B cell (primary cell): ENCODE data around the gene NUP210. TPM values are rescaled to one million over a fixed set of nuclear protein-coding genes. Genes with fewer than 3 reads are reported as not detected.

Source experiments
- ATAC-seq: fragments of 200-7000 bp; cut with Tn5 transposase; one replicate; pipeline ENCODE4 v1.10.0; 2021; ENCODE audit warnings: low read depth, mild to moderate bottlenecking, moderate number of reproducible peaks, moderate library complexity
- CTCF ChIA-PET: fragments of 350-600 bp; sonication (Branson Sonifier 250); formaldehyde crosslinking; loops from one replicate; lab custom pipeline; 2021; ENCODE audit warnings: antibody characterized with exemption, inconsistent platforms; lab: Charles Lee
- POLR2A ChIA-PET: fragments of 350-600 bp; sonication (Branson Sonifier 250); formaldehyde crosslinking; loops from one replicate; lab custom pipeline; 2021; ENCODE audit warnings: antibody characterized with exemption; lab: Charles Lee
- DNase-seq: peaks from one replicate; pipeline ENCODE4 v3.0.0; 2013
- H2AFZ ChIP-seq: 2 replicates; pipeline ENCODE4 v1.6.1; 2012; ENCODE audit warnings: mild to moderate bottlenecking, low read depth, low read length; ENCODE audit not compliant: insufficient read depth, poor library complexity, severe bottlenecking
- H3K27ac ChIP-seq, 2 donors: 1 replicate in 1 of 2; 2 replicates in 1 of 2; pipeline ENCODE4 v1.5.1; 2012 to 2013; ENCODE audit warnings: low read length in 2 of 2, mild to moderate bottlenecking in 2 of 2, moderate library complexity in 1 of 2
- H3K27me3 ChIP-seq, 4 experiments: fragments of 200-600 bp in 1 of 4; sonication (generic) in 1 of 4; replicated peaks in 1 of 4; 1 replicate in 2 of 4; 2 replicates in 2 of 4; pipeline versions ENCODE4 v1.6.1 to v1.7.0; 2013 to 2016; ENCODE audit warnings: low read length in 3 of 4, mild to moderate bottlenecking in 2 of 4, mixed read lengths in 1 of 4, moderate library complexity in 1 of 4; ENCODE audit not compliant: insufficient read depth in 4 of 4, control insufficient read depth in 3 of 4; ENCODE audit errors: control extremely low read depth in 1 of 4
- H3K36me3 ChIP-seq, 2 experiments: replicated peaks in 1 of 2; 1 replicate in 1 of 2; 2 replicates in 1 of 2; pipeline versions ENCODE4 v1.6.1 to v1.7.1; 2013; ENCODE audit warnings: low read length in 1 of 2; ENCODE audit not compliant: insufficient read depth in 2 of 2, control insufficient read depth in 1 of 2; ENCODE audit errors: control extremely low read depth in 1 of 2, extremely low read depth in 1 of 2
- H3K4me1 ChIP-seq, 2 donors: fragments of 200-600 bp in 1 of 2; sonication (generic) in 1 of 2; 1 replicate in 1 of 2; 2 replicates in 1 of 2; pipeline versions ENCODE4 v1.5.1 to v1.6.1; 2013 to 2017; ENCODE audit warnings: low read length in 2 of 2; ENCODE audit not compliant: control insufficient read depth in 2 of 2, insufficient read depth in 2 of 2
- H3K4me2 ChIP-seq: replicated peaks from 2 replicates; pipeline ENCODE3; 2012; ENCODE audit warnings: mild to moderate bottlenecking, low read depth, low read length; ENCODE audit not compliant: poor library complexity, severe bottlenecking
- H3K4me3 ChIP-seq, 5 experiments: fragments of 200-600 bp in 1 of 5; sonication (generic) in 1 of 5; 1 replicate in 3 of 5; 2 replicates in 2 of 5; pipeline versions ENCODE4 v1.5.1 to v1.7.0; 2011 to 2016; ENCODE audit warnings: low read length in 4 of 5, mild to moderate bottlenecking in 4 of 5, low read depth in 2 of 5, control low read depth in 1 of 5, moderate library complexity in 1 of 5; ENCODE audit not compliant: insufficient read depth in 1 of 5; ENCODE audit errors: control extremely low read depth in 1 of 5, extremely low read depth in 1 of 5
- H3K79me2 ChIP-seq: fragments of 200-600 bp; sonication (generic); one replicate; pipeline ENCODE4 v1.6.0; 2016; ENCODE audit warnings: low read length; ENCODE audit not compliant: control insufficient read depth, insufficient read depth
- H3K9ac ChIP-seq: fragments of 200-600 bp; sonication (generic); 2 replicates; pipeline ENCODE4 v1.6.1; 2017; ENCODE audit warnings: mild to moderate bottlenecking, low read length, moderate library complexity
- H3K9me3 ChIP-seq, 3 donors: one replicate each; pipeline versions ENCODE4 v1.6.1 to v1.7.1; 2013; ENCODE audit warnings: low read length in 2 of 3; ENCODE audit not compliant: control insufficient read depth in 2 of 3, insufficient read depth in 1 of 3; ENCODE audit errors: control extremely low read depth in 1 of 3
- H4K20me1 ChIP-seq: 2 replicates; pipeline ENCODE4 v1.6.0; 2012; ENCODE audit warnings: mild to moderate bottlenecking, low read length; ENCODE audit not compliant: insufficient read depth, control insufficient read depth, poor library complexity, severe bottlenecking
- H3K27ac Mint-ChIP-seq: one replicate; pipeline ENCODE4 v1.8.0; 2021; ENCODE audit warnings: mixed read lengths
- H3K27me3 Mint-ChIP-seq: one replicate; pipeline ENCODE4 v1.8.0; 2021; ENCODE audit warnings: mixed read lengths
- H3K4me1 Mint-ChIP-seq: one replicate; pipeline ENCODE4 v1.8.0; 2021; ENCODE audit warnings: mixed read lengths
- H3K4me3 Mint-ChIP-seq: one replicate; pipeline ENCODE4 v1.8.0; 2021; ENCODE audit warnings: mixed read lengths
- H3K9me3 Mint-ChIP-seq: one replicate; pipeline ENCODE4 v1.8.0; 2022; ENCODE audit warnings: mixed read lengths; ENCODE audit not compliant: insufficient read depth
- EZH2 ChIP-seq: IDR thresholded peaks from 2 replicates; pipeline ENCODE4 v1.6.1; 2012; ENCODE audit warnings: borderline replicate concordance, low read depth, mild to moderate bottlenecking, moderate library complexity, low read length; ENCODE audit not compliant: insufficient read depth, poor library complexity, severe bottlenecking
- WGBS: methylation state at CpG from one replicate; pipeline ENCODE4 v1.1.5; 2013; ENCODE audit warnings: missing lambda C conversion rate; ENCODE audit not compliant: insufficient coverage; 5-methylcytosine and 5-hydroxymethylcytosine counted together
- intact Hi-C: fragments of 100-400 bp; cut with micrococcal nuclease; formaldehyde crosslinking; loops from one replicate; pipeline ENCODE4 v1.10.0; 2022
- polyA plus RNA-seq: library from polyadenylated mRNA; depleted of rRNA; stranded (reverse); fragments of >200 nt; gene quantifications from 2 replicates; pipeline ENCODE4 v1.2.3, GENCODE V29; 2012
- total RNA-seq, 2 donors: library from RNA; stranded (reverse); fragments of 120-200 nt in 1 of 2; gene quantifications; 1 replicate in 1 of 2; 2 replicates in 1 of 2; pipeline versions ENCODE4 v1.2.3 to v1.2.4, GENCODE V29; 2013 to 2022
- TF ChIP-seq, protein P1 (sequence below): fragments of 200-600 bp; IDR thresholded peaks from one replicate; pipeline ENCODE4 v1.8.0; 2022; ENCODE audit warnings: antibody characterized with exemption, mild to moderate bottlenecking

The NUP210 gene
- total and polyA plus RNA-seq, 2 donors (not counting 1 experiment from before 2014, with no cell fraction given), result 114 to 159 TPM

DNA sequence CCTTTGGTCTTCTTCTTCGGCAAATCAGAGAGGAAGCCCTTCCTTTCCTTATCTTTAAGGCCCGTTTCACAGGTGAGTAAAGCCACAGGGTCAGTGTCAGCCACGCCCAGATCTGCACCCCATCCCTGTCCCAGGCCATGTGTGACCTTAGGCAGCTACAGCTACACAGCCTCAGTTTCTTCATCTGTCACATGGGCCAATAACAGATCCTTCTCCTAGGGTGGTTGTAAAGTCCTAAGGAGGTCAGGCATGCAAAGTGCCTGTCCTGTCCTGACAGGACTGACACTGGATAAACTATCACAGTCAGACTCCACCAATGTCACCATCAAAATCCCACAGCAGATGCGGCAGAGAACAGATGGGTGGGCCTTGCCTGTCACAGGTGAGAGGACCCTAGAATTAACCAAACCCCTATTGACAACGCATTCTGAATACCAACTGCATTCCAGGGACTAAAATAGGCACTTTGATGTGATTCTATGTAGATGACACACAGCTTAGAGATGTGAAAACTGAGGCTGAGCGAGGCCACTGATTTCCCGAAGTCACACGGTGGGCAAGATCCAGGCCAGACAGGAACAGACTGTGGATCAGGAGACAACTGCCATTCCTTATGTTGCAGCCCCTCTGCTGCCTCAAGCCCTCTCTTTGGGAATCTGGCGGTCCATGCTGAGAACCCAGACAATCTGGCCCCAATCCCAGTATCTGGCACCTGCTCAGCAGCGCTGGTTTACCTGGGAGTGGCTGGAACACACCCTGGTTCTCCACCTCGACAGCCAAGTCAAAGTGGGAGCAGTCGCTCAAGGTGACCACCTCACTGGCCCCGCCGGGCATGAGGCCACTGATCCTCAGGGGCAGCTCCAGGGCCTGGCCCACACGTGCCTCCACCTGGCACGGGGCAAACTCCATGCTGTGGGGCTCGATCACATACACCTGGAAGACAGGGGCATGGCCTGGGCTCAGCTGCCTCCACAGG is 48.7 kb downstream of the NUP210 start:
- POLR2A ChIA-PET, result no interaction called here
- Histone ChIP-seq H3K9ac (no peak overlapping the region), H3K79me2 (peaks cover 17% of the 10 kb centered on the region), H2AFZ (no peak overlapping the region), H3K4me1 (no peaks in the 10 kb centered on the region), H3K27ac (no peak overlapping the region), H3K4me2 (no peak overlapping the region), H3K4me3 (no peak overlapping the region), H3K9me3 (no peaks in the 10 kb centered on the region), H3K27me3 (no peaks in the 10 kb centered on the region), H4K20me1 (peaks cover 18% of the 10 kb centered on the region), H3K36me3 (peaks cover 0 to 81% of the 10 kb centered on the region in 2 experiments)
- no peak for ATAC-seq
- H3K27me3 Mint-ChIP-seq, result no peaks in the 10 kb centered on the region
- TF ChIP-seq, protein P1, sequence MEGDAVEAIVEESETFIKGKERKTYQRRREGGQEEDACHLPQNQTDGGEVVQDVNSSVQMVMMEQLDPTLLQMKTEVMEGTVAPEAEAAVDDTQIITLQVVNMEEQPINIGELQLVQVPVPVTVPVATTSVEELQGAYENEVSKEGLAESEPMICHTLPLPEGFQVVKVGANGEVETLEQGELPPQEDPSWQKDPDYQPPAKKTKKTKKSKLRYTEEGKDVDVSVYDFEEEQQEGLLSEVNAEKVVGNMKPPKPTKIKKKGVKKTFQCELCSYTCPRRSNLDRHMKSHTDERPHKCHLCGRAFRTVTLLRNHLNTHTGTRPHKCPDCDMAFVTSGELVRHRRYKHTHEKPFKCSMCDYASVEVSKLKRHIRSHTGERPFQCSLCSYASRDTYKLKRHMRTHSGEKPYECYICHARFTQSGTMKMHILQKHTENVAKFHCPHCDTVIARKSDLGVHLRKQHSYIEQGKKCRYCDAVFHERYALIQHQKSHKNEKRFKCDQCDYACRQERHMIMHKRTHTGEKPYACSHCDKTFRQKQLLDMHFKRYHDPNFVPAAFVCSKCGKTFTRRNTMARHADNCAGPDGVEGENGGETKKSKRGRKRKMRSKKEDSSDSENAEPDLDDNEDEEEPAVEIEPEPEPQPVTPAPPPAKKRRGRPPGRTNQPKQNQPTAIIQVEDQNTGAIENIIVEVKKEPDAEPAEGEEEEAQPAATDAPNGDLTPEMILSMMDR, result no peak
- no peak for TF ChIP-seq EZH2
- CTCF ChIA-PET, result interaction anchor here (1.0 to 1.7 kb wide), 2 partner anchors 81 to 279 kb away, joined by 3 to 6 read pairs; no protein-coding TSS in a partner anchor
- no peak overlapping the region for H3K27ac Mint-ChIP-seq
- DNase-seq, result no peak
- intact Hi-C loops, result no loop called here
- no peak overlapping the region for H3K4me3 Mint-ChIP-seq
- no peaks in the 10 kb centered on the region for H3K4me1 Mint-ChIP-seq
- 97% methylated on average over 15 of the region's 17 CpGs for WGBS
- no peaks in the 10 kb centered on the region for H3K9me3 Mint-ChIP-seq

DNA sequence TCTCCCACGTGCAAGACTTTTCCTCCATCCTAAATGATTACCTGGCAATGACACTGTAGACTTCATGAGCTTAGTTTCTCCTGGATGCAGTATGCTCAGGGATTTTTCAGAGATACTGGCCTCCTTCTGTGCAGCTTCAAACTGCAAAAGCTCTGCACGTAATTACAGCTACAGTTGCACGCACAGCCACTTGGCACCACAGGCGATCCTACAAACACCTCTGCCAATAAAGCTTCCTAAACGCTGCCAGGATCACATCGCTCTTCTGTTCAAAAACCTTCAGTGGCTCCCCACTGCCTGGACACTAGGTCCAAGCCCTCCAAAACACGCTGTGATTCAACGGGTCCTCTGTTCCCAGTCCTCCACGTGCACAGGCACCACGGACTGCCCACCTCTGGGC is 49.5 kb downstream of the NUP210 start:
- no peak for ATAC-seq
- Histone ChIP-seq H3K9me3 (no peaks in the 10 kb centered on the region), H3K27ac (no peak overlapping the region), H3K79me2 (peaks cover 18% of the 10 kb centered on the region), H2AFZ (no peak overlapping the region), H4K20me1 (peaks cover 13% of the 10 kb centered on the region), H3K4me2 (no peak overlapping the region), H3K27me3 (no peaks in the 10 kb centered on the region), H3K36me3 (peaks cover 0 to 79% of the 10 kb centered on the region in 2 experiments), H3K4me3 (no peak overlapping the region), H3K9ac (no peak overlapping the region), H3K4me1 (no peaks in the 10 kb centered on the region)
- no peaks in the 10 kb centered on the region for H3K9me3 Mint-ChIP-seq
- no peak for DNase-seq
- no peak overlapping the region for H3K4me3 Mint-ChIP-seq
- intact Hi-C loops, result no loop called here
- 99% methylated on average over 10 of the region's 10 CpGs for WGBS
- CTCF ChIA-PET, result interaction anchor here (1.0 to 1.7 kb wide), 2 partner anchors 82 to 279 kb away, joined by 3 to 6 read pairs; no protein-coding TSS in a partner anchor
- H3K4me1 Mint-ChIP-seq, result no peaks in the 10 kb centered on the region
- no peak overlapping the region for H3K27ac Mint-ChIP-seq
- POLR2A ChIA-PET, result no interaction called here
- TF ChIP-seq, protein P1, result no peak
- no peak for TF ChIP-seq EZH2
- H3K27me3 Mint-ChIP-seq, result no peaks in the 10 kb centered on the region
